Mammary epithelial cell (primary cell): ENCODE measurements around the gene CAMK1.

Experiments used
- CTCF ChIP-seq, 2 donors: IDR thresholded peaks in 1 of 2; conservative IDR thresholded peaks in 1 of 2; 2 replicates each; pipeline ENCODE4 v1.5.1; 2011 to 2012; ENCODE audit warnings: inconsistent platforms in 2 of 2, low read length in 2 of 2, mild to moderate bottlenecking in 2 of 2, control low read depth in 1 of 2, low read depth in 1 of 2; ENCODE audit not compliant: insufficient read depth in 1 of 2; ENCODE audit errors: extremely low read depth in 1 of 2
- EZH2 ChIP-seq: IDR thresholded peaks from 2 replicates; pipeline ENCODE4 v1.6.1; 2012; ENCODE audit warnings: low read length, inconsistent platforms, borderline replicate concordance

DNA sequence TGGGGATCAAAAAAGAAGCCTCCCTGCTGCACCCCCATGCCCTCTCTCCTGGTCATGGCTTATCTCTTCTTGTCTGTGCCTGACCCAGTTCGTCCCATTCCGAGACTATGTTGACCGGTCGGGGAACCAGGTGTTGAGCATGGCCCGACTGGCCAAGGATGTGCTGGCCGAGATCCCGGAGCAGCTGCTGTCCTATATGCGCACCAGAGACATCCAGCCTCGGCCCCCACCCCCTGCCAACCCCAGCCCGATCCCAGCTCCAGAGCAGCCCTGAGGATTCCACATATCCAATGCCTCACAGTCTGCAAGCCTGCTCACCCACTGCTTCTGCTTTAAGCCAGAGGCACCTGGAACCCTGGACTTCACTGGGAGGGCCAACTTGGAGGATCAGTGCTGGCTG is 40.3 kb downstream of the CAMK1 start:
- TF ChIP-seq EZH2 (no peak), CTCF (conservative IDR thresholded peaks at IDR 0.05 in 1 of 2, IDR thresholded peaks at IDR 0.05 in 1 of 2; ENCODE audit: extremely low read depth in 1 of 2, insufficient read depth in 1 of 2, low read depth in 1 of 2, low read length in 2 of 2) (no peak)
